ENCODE data around the gene PTPRN2.

Gene PTPRN2

GRCh38 chr7:157763279-157764000, 824.2 kb downstream of the PTPRN2 start:
- in situ Hi-C loops (cut with HindIII; ENCODE audit: low pct_ligation_motif_present, low pct_unique_long_range_greater_than_20kb, low sequenced_read_pairs), result no loop called here
- DNase-seq, result no peak

- in situ Hi-C loops (cut with HindIII; ENCODE audit: low pct_ligation_motif_present, low pct_unique_long_range_greater_than_20kb, low sequenced_read_pairs), result no loop called here
- no peak for DNase-seq
These were observed 824.8 kb downstream of the PTPRN2 start for GRCh38 chr7:157762824-157763223.

- DNase-seq, result no peak
These were observed 827.5 kb downstream of the PTPRN2 start for GRCh38 chr7:157760004-157760730.

DNA sequence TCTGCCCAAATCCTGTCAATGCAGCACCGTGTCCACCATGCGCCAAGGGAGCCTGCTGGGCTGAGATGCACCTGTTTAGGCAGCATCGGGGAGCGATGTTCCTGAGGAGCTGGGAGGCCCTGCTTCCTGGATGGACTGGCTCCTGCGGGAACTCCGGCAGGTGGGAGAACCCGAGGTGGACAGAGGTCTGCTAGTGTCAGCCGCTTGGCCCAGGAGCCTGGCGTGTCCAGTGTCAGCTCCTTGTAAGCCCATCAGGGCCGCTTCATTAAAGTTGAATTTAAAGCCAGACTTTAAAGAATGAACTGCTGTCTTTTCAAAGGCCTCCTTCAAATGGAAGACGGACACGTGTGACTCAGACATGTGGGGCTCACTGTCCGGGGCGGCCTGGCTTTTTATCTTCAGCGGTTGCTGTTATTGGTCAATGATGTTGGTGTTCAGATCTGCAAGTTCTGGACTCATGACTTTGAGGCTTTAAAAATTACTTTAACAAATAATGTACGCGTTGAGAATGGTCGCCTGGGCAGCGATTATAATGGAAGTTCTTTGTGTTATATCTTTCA, 828.3 kb downstream of the PTPRN2 start:
- DNase-seq, result no peak
- in situ Hi-C loops (cut with HindIII; ENCODE audit: low pct_ligation_motif_present, low pct_unique_long_range_greater_than_20kb, low sequenced_read_pairs), result no loop called here

More at GRCh38 chr7:157760004-157760730, 827.5 kb downstream of the PTPRN2 start:
- in situ Hi-C loops (cut with HindIII; ENCODE audit: low pct_ligation_motif_present, low pct_unique_long_range_greater_than_20kb, low sequenced_read_pairs), result no loop called here

GRCh38 chr7:157758468-157759245, 829.0 kb downstream of the PTPRN2 start:
- DNase-seq, result no peak
- in situ Hi-C loops (cut with HindIII; ENCODE audit: low pct_ligation_motif_present, low pct_unique_long_range_greater_than_20kb, low sequenced_read_pairs), result no loop called here

- in situ Hi-C loops (cut with HindIII; ENCODE audit: low pct_ligation_motif_present, low pct_unique_long_range_greater_than_20kb, low sequenced_read_pairs), result no loop called here
- no peak for DNase-seq
These were observed 829.7 kb downstream of the PTPRN2 start for GRCh38 chr7:157757776-157758467.

- no peak for DNase-seq
- in situ Hi-C loops (cut with HindIII; ENCODE audit: low pct_ligation_motif_present, low pct_unique_long_range_greater_than_20kb, low sequenced_read_pairs), result no loop called here
These were observed 830.4 kb downstream of the PTPRN2 start for GRCh38 chr7:157757211-157757610.

- DNase-seq, result no peak
- in situ Hi-C loops (cut with HindIII; ENCODE audit: low pct_ligation_motif_present, low pct_unique_long_range_greater_than_20kb, low sequenced_read_pairs), result no loop called here
These were observed 831.9 kb downstream of the PTPRN2 start for GRCh38 chr7:157755741-157756140.

GRCh38 chr7:157754416-157754790, 833.2 kb downstream of the PTPRN2 start:
- no peak for DNase-seq
- in situ Hi-C loops (cut with HindIII; ENCODE audit: low pct_ligation_motif_present, low pct_unique_long_range_greater_than_20kb, low sequenced_read_pairs), result no loop called here

DNA sequence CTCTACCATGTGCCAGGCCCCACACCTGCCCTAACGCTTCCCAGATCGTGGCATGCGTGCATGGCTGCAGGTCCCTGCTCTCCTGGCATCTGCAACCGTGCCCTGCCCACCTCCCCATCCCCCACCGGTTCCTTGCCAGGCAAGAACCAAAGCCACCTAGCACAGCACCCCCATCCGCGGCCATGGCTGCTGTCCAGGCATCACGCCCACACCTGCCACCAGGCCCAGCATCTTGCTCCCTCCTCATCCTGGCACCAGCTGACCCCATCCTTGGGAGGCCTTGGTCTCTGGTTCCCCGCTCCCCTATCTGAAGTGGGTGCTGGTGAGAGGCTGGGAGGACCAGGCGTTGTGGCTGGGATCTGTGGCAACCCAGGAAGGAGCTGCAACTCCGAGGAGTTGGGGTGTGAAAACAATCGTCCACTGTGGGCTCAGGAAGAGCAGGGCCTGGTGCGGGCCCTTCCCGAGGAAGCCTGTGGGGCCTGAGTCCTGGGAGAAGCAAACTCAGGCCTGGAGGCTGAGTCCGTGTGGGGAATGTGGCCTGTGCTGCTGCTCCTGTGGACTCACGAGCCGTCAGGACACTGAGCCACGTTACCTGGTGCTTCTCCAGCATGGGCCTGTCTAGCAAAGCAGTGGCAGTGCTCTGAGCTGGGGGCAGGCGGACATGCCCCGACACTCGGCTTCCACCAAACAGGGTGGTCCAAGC, 833.8 kb downstream of the PTPRN2 start:
- no peak for DNase-seq
- in situ Hi-C loops (cut with HindIII; ENCODE audit: low pct_ligation_motif_present, low pct_unique_long_range_greater_than_20kb, low sequenced_read_pairs), result no loop called here

- DNase-seq, result no peak
- in situ Hi-C loops (cut with HindIII; ENCODE audit: low pct_ligation_motif_present, low pct_unique_long_range_greater_than_20kb, low sequenced_read_pairs), result no loop called here
These were observed 834.8 kb downstream of the PTPRN2 start for GRCh38 chr7:157752832-157753291.

DNA sequence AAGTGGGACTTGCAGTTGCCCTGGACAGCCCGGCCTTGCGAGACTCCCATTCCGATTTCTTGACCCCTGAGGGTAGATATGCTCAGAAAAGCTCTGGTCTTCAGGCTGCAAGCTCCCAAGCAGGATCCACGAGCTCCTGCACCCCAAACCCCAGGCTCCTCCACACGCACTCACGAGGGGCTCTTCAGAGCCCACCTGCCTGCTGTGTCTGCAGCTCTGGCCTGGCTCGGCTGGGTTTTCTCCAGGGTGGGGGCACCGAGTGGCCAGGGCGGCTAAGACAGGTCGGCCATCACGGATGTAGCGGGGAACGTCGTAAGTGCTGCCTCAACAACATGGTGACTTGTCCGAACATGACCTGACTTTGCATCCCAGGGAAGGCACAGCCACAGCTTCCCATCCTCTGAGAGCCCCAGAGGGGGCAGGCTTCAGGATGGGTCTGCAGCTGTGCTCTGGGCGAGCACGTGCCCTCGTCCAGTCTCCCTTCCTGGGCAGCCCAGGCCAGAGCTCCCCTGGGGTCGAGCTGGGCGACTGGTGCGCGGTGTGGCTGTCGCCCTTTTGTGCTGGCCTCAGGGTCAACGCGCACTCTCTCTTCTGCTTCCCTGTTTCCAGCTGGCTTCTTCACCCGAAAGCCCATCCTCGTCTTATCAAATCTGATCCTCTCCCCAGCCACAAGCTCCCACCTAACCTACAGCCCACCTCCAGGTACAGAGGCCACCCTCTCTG, 835.5 kb downstream of the PTPRN2 start:
- DNase-seq, result no peak
- in situ Hi-C loops (cut with HindIII; ENCODE audit: low pct_ligation_motif_present, low pct_unique_long_range_greater_than_20kb, low sequenced_read_pairs), result no loop called here

GRCh38 chr7:157751406-157751805, 836.2 kb downstream of the PTPRN2 start:
- in situ Hi-C loops (cut with HindIII; ENCODE audit: low pct_ligation_motif_present, low pct_unique_long_range_greater_than_20kb, low sequenced_read_pairs), result no loop called here
- DNase-seq, result no peak

- in situ Hi-C loops (cut with HindIII; ENCODE audit: low pct_ligation_motif_present, low pct_unique_long_range_greater_than_20kb, low sequenced_read_pairs), result no loop called here
- DNase-seq, result no peak
These were observed 837.3 kb downstream of the PTPRN2 start for GRCh38 chr7:157750291-157750690.

DNA sequence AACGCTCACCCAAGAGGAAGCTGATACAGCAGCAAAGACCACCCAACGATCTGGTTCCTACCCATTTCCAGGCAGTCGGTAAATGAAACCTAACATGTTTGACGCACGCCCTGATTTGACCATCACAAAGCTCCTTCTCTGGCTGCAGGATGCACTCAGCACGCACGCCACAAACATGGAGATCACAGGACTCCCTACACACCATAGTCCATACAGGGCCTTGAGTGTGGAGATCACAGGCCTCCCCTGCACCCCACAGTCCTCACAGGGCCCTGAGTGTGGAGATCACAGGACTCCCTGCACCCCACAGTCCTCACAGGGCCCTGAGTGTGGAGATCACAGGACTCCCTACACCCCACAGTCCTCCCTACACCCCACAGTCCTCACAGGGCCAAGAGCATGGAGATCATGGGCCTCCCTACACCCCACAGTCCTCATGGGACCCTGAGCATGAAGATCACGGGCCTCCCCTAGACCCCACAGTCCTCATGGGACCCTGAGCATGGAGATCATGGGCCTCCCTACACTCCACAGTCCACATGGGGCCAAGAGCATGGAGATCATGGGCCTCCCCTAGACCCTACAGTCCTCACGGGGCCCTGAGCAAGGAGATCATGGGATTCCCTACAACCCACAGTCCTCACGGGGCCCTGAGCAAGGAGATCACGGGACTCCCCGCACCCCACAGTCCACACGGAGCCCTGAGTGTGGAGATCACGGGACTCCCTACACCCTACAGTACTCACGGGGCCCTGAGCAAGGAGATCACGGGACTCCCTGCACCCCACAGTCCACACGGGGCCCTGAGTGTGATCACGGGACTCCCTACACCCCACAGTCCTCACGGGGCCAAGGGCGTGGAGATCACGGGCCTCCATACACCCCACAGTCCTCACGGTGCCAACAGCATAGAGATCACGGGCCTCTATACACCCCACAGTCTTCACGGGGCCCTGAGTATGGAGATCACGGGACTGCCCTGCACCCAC, 841.6 kb downstream of the PTPRN2 start:
- in situ Hi-C loops (cut with HindIII; ENCODE audit: low pct_ligation_motif_present, low pct_unique_long_range_greater_than_20kb, low sequenced_read_pairs), result no loop called here
- no peak for DNase-seq

All from ACHN (cell line).